Glomerular endothelial cell (primary cell): ENCODE results near the gene SLC22A7. TPM values are rescaled to one million over a fixed set of nuclear protein-coding genes. Genes with fewer than 3 reads are reported as not detected.
"Not testable (repeated sequence)": the region's sequence is repeated elsewhere in the genome, so short reads cannot be mapped to it uniquely, and the experiment has no call there.

Experiments
- DNase-seq: peaks from one replicate; pipeline ENCODE4 v3.0.0-alpha.2; 2011; ENCODE audit warnings: low read depth, low spot score; ENCODE audit errors: extremely low read depth
- total RNA-seq: library from RNA; depleted of rRNA; stranded (reverse); fragments of >200 nt; gene quantifications from 2 replicates; pipeline ENCODE4 v1.2.3, GENCODE V29; 2015

Gene SLC22A7
- total RNA-seq, 1 donor from 2014 or later: not detected

GRCh38 chr6:43331891-43332290 is 33.8 kb downstream of the SLC22A7 start:
- no peak for DNase-seq

- DNase-seq: peak; percentile 29
Measured at GRCh38 chr6:43334466-43335095, 36.5 kb downstream of the SLC22A7 start.

GRCh38 chr6:43335469-43335868 is 37.4 kb downstream of the SLC22A7 start:
- no peak for DNase-seq

- DNase-seq: no peak
Measured at GRCh38 chr6:43336382-43336781, 38.3 kb downstream of the SLC22A7 start.

GRCh38 chr6:43338243-43338642 is 40.2 kb downstream of the SLC22A7 start:
- DNase-seq: no peak

- no peak for DNase-seq
Measured at GRCh38 chr6:43339168-43339567, 41.1 kb downstream of the SLC22A7 start.

GRCh38 chr6:43346243-43346642 is 48.2 kb downstream of the SLC22A7 start:
- not testable (repeated sequence) for DNase-seq

- DNase-seq: no peak
Measured at GRCh38 chr6:43347021-43347420, 49.0 kb downstream of the SLC22A7 start.

- no peak for DNase-seq
Measured at GRCh38 chr6:43347444-43347843, 49.4 kb downstream of the SLC22A7 start.

- DNase-seq: not testable (repeated sequence)
Measured at GRCh38 chr6:43351951-43352350, 53.9 kb downstream of the SLC22A7 start.

Other genes with a start within 250 kb of the SLC22A7 start
- gene CUL7, start 244.4 kb upstream of the SLC22A7 start, total RNA-seq: 26.6 and 31.9 TPM in 2 replicates
- 18.2 and 29.3 TPM in 2 replicates for gene MRPL2, start 238.8 kb upstream of the SLC22A7 start, total RNA-seq
- 18.0 and 22.2 TPM in 2 replicates for gene KLC4, start 238.6 kb upstream of the SLC22A7 start, total RNA-seq
- 53.8 and 73.6 TPM in 2 replicates for gene PTK7, start 221.9 kb upstream of the SLC22A7 start, total RNA-seq
- 30.1 and 31.4 TPM in 2 replicates for gene SRF, start 127.0 kb upstream of the SLC22A7 start, total RNA-seq
- gene CUL9, start 116.1 kb upstream of the SLC22A7 start, total RNA-seq: 42.1 and 49.7 TPM in 2 replicates
- 87.5 and 133 TPM in 2 replicates for gene DNPH1, start 68.8 kb upstream of the SLC22A7 start, total RNA-seq
- 0.06 TPM in 1 of 2 replicates, not detected in the other for gene TTBK1, start 54.8 kb upstream of the SLC22A7 start, total RNA-seq
- not detected in 2 replicates for gene CRIP3, start 10.6 kb downstream of the SLC22A7 start, total RNA-seq
- 10.2 and 16.0 TPM in 2 replicates for gene ZNF318, start 71.4 kb downstream of the SLC22A7 start, total RNA-seq
- 19.8 and 32.6 TPM in 2 replicates for gene ABCC10, start 129.3 kb downstream of the SLC22A7 start, total RNA-seq
- gene DLK2, start 157.3 kb downstream of the SLC22A7 start, total RNA-seq: 0.88 and 0.92 TPM in 2 replicates
- 26.0 and 26.5 TPM in 2 replicates for gene TJAP1, start 179.3 kb downstream of the SLC22A7 start, total RNA-seq
- 0.12 TPM in 1 of 2 replicates, not detected in the other for gene LRRC73, start 212.1 kb downstream of the SLC22A7 start, total RNA-seq
- 171 and 190 TPM in 2 replicates for gene YIPF3, start 218.7 kb downstream of the SLC22A7 start, total RNA-seq
- gene POLR1C, start 218.8 kb downstream of the SLC22A7 start, total RNA-seq: 24.5 and 26.3 TPM in 2 replicates